BE2C (cell line): ENCODE data around the gene CLSTN3.

ENCODE experiments used
- DNase-seq: peaks from one replicate; pipeline ENCODE4 v3.0.0-alpha.2; 2020
- H3K27me3 ChIP-seq: fragments of 250-450 bp; sonication (Bioruptor Pico); 2 replicates; pipeline ENCODE4 v1.5.1; 2020; ENCODE audit warnings: mild to moderate bottlenecking
- H3K36me3 ChIP-seq: fragments of 250-450 bp; sonication (Bioruptor Pico); 2 replicates; pipeline ENCODE4 v1.5.1; 2020; ENCODE audit warnings: mild to moderate bottlenecking
- H3K4me1 ChIP-seq: fragments of 250-450 bp; sonication (Bioruptor Pico); 2 replicates; pipeline ENCODE4 v1.5.1; 2020
- H3K4me3 ChIP-seq: 2 replicates; pipeline ENCODE4 v1.5.1; 2011; ENCODE audit warnings: low read depth, low read length
- H3K9me3 ChIP-seq: fragments of 250-450 bp; sonication (Bioruptor Pico); 2 replicates; pipeline ENCODE4 v1.5.1; 2020
- TF ChIP-seq, protein P1 (sequence below): IDR thresholded peaks from 2 replicates; pipeline ENCODE4 v1.5.1; 2012; ENCODE audit warnings: mild to moderate bottlenecking, low read depth, low read length

CLSTN3 gene

DNA sequence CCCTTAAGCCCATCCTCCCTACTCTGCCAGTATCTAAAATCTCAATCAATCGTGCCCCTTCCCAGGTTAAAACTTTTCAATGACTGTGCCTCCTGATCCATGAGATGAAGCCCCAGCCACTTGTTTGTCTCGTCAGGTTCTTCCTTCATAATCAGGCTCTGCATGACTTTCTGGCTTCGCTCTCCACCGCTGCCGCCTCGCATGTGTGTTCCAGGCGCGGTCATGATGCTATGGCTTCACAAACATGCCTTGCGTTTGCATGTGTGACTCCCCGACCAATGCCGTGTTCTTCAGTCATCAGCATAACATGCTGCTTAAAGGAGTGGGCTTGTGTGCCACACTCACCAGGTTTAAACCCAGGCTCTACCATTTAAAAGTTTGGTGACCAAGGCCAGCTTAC, 16.2 kb upstream of the CLSTN3 start:
- no peaks in the 10 kb centered on the region for H3K4me1 ChIP-seq
- H3K27me3 ChIP-seq = no peaks in the 10 kb centered on the region
- H3K4me3 ChIP-seq = no peak overlapping the region
- TF ChIP-seq, protein P1, sequence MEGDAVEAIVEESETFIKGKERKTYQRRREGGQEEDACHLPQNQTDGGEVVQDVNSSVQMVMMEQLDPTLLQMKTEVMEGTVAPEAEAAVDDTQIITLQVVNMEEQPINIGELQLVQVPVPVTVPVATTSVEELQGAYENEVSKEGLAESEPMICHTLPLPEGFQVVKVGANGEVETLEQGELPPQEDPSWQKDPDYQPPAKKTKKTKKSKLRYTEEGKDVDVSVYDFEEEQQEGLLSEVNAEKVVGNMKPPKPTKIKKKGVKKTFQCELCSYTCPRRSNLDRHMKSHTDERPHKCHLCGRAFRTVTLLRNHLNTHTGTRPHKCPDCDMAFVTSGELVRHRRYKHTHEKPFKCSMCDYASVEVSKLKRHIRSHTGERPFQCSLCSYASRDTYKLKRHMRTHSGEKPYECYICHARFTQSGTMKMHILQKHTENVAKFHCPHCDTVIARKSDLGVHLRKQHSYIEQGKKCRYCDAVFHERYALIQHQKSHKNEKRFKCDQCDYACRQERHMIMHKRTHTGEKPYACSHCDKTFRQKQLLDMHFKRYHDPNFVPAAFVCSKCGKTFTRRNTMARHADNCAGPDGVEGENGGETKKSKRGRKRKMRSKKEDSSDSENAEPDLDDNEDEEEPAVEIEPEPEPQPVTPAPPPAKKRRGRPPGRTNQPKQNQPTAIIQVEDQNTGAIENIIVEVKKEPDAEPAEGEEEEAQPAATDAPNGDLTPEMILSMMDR = no peak
- H3K9me3 ChIP-seq = no peaks in the 10 kb centered on the region
- no peak for DNase-seq
- H3K36me3 ChIP-seq = no peaks in the 10 kb centered on the region

DNA sequence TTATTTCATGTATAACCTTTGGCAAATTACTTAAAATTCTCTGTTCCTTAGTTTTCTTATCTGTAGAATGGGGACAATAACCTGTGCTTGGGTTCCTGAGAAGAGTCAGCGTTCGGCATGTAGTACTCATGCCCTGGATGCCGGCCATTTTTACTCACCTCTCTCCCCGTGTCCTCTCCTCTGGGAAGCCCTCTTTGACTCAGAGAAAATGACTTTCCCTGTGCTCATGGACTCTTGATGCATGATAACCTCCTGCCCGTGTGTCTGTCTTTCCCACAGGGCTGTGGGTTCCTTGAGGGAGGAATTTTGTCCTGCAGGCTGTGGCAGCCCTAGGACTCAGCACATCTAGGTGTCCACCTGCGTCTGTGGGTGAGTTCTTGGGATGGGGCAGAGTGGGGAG, 15.3 kb upstream of the CLSTN3 start:
- no peak overlapping the region for H3K4me3 ChIP-seq
- DNase-seq = no peak
- no peaks in the 10 kb centered on the region for H3K36me3 ChIP-seq
- TF ChIP-seq, protein P1 = no peak
- no peaks in the 10 kb centered on the region for H3K9me3 ChIP-seq
- no peaks in the 10 kb centered on the region for H3K27me3 ChIP-seq
- no peaks in the 10 kb centered on the region for H3K4me1 ChIP-seq

DNA sequence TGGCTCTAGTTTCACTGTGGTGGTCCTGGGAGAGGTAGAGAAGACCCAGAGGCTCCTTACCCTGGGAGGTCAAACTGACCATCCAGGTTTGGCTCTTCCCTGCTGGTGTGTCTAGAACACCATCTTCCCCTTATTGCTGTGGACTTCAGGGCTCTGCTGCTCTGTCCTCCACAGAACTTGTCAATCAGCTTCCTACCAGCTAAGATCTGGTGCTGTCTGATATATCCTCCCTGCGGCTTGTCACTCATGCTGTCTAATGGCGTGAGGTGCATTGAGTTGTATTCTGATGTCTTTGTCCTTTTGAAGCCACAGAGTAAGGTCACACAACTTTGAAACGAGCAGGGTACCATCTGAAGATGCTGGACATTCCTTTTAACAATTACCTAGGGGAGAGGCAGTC, 14.0 kb upstream of the CLSTN3 start:
- DNase-seq = no peak
- TF ChIP-seq, protein P1 = no peak
- H3K9me3 ChIP-seq = no peaks in the 10 kb centered on the region
- H3K27me3 ChIP-seq = no peaks in the 10 kb centered on the region
- no peaks in the 10 kb centered on the region for H3K36me3 ChIP-seq
- H3K4me3 ChIP-seq = no peak overlapping the region
- no peaks in the 10 kb centered on the region for H3K4me1 ChIP-seq

DNA sequence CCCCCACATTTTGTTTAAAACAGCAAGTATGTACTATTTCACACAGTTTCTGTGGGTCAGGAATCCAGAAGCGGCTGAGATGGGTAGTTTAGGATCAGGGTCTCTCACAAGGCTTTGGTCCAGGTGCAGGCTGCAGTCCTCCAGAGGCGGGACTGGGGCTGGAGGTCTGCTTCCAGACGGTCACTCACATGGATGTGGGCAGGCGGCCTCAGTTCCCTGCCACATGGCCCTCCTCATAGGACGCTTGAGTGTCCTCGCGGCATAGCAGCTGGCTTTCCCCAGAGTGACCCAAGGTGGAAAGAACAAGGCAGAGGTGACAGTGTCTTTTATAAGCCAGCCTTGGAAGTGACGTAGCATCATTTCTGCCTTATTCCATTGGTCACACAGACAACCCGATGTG, 13.3 kb upstream of the CLSTN3 start:
- Histone ChIP-seq H3K4me3 (no peak overlapping the region), H3K27me3 (no peaks in the 10 kb centered on the region)
- no peak for DNase-seq

DNA sequence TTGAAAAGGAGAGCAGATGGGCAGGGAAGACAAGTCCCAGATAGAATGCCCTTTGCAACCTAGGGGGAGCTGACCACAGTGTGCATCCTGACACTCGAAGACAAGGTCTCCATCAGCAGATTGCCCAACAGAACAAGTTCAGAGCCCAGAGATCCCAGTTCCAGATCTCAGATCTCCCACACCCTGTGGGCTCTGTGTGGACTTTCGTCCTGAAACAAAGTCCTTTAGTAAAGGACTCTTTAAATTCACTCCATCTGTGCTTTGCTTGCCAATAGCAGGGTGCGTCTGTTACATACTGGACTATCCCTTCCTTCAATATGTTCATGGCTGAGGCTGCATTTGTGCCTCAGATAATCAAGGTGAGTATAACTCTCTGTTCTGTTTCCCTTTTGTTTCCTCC, 12.5 kb upstream of the CLSTN3 start:
- Histone ChIP-seq H3K9me3 (no peaks in the 10 kb centered on the region), H3K4me1 (no peaks in the 10 kb centered on the region), H3K36me3 (no peaks in the 10 kb centered on the region), H3K27me3 (no peaks in the 10 kb centered on the region), H3K4me3 (no peak overlapping the region)
- DNase-seq = no peak
- TF ChIP-seq, protein P1 = no peak

More for the DNA sequence above, 13.3 kb upstream of the CLSTN3 start:
- Histone ChIP-seq H3K4me1 (no peaks in the 10 kb centered on the region), H3K36me3 (no peaks in the 10 kb centered on the region), H3K9me3 (no peaks in the 10 kb centered on the region)
- TF ChIP-seq, protein P1 = no peak

DNA sequence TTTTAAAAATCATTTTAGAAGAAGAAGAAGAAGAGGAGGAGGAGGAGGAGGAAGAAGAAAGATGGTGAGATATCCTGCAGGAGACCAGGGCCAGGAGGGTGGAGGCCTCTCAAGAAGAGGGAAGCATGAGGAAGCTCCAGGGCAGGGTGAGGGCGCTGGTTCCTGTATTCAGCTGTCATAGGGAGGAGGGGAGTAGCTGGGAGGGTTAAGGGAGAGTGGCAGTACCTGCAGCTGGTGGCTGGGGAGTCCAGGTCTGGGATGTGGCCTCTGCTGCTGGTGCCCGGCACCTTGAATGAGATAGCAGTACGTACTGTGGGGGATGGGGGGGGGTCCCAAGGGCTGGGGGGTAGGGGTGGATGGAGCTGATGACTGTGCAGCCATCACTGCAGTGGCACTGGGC, 11.3 kb upstream of the CLSTN3 start:
- TF ChIP-seq, protein P1 = no peak
- no peaks in the 10 kb centered on the region for H3K27me3 ChIP-seq
- peaks cover 3% of the 10 kb centered on the region; the same call in 1 of the 2 replicates for H3K4me1 ChIP-seq
- no peak for DNase-seq
- no peaks in the 10 kb centered on the region for H3K9me3 ChIP-seq
- H3K36me3 ChIP-seq = no peaks in the 10 kb centered on the region
- no peak overlapping the region for H3K4me3 ChIP-seq
